Fibroblast of lung (primary cell): ENCODE results near the gene MGLL.

ENCODE experiments used
- EZH2 ChIP-seq: IDR thresholded peaks from 2 replicates; pipeline ENCODE4 v1.5.1; 2012; ENCODE audit warnings: low read length, control low read depth, mild to moderate bottlenecking; ENCODE audit errors: missing control alignments
- TF ChIP-seq, protein P1 (sequence below), 2 donors: IDR thresholded peaks in 1 of 2; conservative IDR thresholded peaks in 1 of 2; 1 replicate in 1 of 2; 2 replicates in 1 of 2; pipeline ENCODE4 v1.5.1; 2011 to 2012; ENCODE audit warnings: low read length in 2 of 2, control low read depth in 1 of 2, inconsistent platforms in 1 of 2, low read depth in 1 of 2, mild to moderate bottlenecking in 1 of 2

DNA sequence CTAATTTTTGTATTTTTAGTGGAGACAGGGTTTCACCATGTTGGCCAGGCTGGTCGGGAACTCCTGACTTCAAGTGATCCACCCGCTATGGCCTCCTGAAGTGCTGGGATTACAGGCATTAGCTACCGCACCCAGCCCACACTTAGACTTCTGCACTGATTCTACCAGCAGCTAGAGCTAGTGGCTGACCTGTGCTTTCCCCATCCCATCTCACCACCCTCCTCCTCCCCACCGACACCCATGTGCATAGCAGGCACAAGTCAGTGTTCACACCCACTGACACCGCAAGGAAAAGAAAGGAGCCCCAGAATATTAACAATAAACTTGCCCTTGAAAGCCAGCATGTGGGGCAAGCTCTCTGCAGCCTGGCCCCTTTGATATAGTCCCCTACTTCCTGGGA is 160.7 kb downstream of the MGLL start:
- TF ChIP-seq, protein P1, sequence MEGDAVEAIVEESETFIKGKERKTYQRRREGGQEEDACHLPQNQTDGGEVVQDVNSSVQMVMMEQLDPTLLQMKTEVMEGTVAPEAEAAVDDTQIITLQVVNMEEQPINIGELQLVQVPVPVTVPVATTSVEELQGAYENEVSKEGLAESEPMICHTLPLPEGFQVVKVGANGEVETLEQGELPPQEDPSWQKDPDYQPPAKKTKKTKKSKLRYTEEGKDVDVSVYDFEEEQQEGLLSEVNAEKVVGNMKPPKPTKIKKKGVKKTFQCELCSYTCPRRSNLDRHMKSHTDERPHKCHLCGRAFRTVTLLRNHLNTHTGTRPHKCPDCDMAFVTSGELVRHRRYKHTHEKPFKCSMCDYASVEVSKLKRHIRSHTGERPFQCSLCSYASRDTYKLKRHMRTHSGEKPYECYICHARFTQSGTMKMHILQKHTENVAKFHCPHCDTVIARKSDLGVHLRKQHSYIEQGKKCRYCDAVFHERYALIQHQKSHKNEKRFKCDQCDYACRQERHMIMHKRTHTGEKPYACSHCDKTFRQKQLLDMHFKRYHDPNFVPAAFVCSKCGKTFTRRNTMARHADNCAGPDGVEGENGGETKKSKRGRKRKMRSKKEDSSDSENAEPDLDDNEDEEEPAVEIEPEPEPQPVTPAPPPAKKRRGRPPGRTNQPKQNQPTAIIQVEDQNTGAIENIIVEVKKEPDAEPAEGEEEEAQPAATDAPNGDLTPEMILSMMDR (conservative IDR thresholded peaks at IDR 0.05 in 1 of 2, IDR thresholded peaks at IDR 0.05 in 1 of 2; ENCODE audit: low read depth in 1 of 2, low read length in 2 of 2) = no peak
- no peak for TF ChIP-seq EZH2
